GM19035 (cell line): ENCODE data around the gene HLF.

ENCODE experiments used
- ATAC-seq: cut with Tn5 transposase; IDR thresholded peaks from one replicate; pipeline ENCODE4 v1.9.1; 2021; ENCODE audit not compliant: unreplicated experiment

The HLF gene

DNA sequence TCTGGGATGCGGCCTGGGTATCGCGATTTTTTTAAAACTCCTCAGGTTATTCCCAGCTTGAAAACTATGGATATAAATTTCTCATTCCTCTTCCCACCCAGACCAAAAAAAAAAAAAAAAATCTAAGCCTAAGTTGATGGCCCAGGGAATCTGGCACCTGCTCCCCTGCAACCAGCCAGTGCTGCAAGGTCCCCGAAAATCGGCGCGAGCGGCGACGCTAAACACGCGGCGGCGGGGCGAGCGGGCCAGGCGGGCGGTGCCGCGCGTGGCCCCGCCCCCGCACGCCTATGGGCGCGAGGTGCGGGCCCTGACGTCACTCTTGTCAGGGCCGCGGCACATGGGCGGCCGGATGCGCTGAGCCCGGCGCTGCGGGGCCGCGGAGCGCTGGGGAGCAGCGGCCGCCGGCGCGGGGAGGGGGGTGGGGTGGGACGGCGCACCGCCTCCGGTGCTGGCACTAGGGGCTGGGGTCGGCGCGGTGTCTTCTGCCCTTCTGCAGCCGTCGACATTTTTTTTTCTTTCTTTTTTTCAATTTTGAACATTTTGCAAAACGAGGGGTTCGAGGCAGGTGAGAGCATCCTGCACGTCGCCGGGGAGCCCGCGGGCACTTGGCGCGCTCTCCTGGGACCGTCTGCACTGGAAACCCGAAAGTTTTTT is at the start of gene HLF:
Gene HLF, plus strand, starts transcription at position 316 of the 654 bp plus-strand sequence. CDS start 525 bp downstream, outside the sequence.
- peak; percentile 92 for ATAC-seq

DNA sequence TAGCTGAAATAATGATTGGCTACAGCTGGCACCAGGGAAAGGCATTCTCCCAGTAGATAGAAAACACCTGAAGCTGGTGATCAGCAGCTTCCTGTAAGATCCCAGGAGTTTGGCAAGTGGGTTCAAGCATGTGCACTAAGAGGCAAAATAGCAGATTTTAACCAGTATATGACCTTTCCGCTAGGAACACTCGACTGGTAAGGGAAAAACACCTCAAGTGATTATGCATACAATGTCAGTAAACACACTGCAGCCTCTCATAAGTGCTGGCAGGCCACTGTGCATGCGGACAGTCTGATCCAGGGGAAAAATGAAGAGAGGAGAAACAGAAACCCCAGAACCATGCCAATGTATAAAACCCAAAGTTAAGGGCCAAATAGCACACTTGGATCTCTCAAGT is 49.0 kb upstream of the HLF start:
- ATAC-seq = no peak

DNA sequence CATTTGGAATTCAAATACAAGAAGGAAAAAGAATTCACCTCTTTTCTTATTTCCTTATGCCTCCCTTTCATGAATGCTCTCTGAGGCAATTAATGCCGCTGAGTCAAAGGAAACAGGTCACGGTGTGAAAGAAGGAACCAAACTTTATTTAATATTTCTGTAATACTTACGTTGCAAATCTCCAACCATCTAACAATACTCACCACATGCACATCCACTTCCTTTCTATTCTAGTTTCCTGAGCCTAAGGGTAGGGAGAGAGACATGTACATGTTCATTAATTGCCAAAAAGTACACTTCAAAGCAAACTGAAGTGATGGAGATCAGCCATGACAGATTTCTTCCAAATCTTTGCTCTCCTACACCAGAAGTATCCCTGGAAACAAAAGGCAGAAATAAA is 47.9 kb upstream of the HLF start:
- no peak for ATAC-seq

GRCh38 chr17:55219459-55219858 is 45.3 kb upstream of the HLF start:
- no peak for ATAC-seq

DNA sequence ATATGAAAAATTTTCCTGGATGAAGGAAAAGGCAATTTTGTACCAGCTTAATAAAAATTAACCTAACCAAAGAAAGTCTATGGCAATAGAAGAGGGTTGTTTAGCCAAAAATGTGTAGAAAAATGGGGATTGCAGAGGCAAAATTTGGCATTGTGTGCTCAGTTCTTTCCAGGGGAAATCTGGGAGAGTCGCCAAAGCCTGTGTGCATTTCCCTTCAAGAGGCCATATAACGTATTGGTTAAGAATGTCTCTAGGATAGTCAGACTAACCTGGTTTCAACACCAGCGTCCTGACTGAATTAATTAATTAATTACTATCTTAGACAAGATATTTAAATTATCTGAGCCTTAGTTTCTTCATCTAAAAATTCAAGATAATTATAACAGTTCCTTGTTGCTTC is 44.8 kb upstream of the HLF start:
- ATAC-seq = no peak

DNA sequence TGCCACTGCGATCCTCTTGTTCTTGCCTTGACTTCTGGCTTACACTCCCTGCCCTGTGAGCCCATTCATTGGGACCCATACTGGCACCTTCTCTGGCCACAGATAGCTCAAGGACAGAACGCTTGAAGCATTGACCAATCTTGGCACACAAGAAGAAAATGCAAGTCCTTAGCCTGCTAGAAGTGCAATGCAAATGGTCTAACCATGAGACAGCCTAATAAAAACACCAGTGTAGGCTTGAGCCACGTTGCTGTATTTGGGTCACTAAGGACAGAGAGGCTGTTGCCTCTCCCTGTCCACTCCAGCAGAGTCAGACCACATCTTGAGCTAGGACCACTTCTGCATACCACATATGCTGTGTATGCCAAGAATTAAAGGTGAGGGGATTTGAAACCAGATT is 41.2 kb upstream of the HLF start:
- no peak for ATAC-seq

- no peak for ATAC-seq
Measured at GRCh38 chr17:55224746-55225145, 40.0 kb upstream of the HLF start.

GRCh38 chr17:55225237-55225636 is 39.5 kb upstream of the HLF start:
- no peak for ATAC-seq

- ATAC-seq = no peak
Measured at GRCh38 chr17:55228683-55229192, 36.0 kb upstream of the HLF start.

GRCh38 chr17:55229276-55229675 is 35.5 kb upstream of the HLF start:
- ATAC-seq = no peak

GRCh38 chr17:55230716-55231115 is 34.0 kb upstream of the HLF start:
- no peak for ATAC-seq

- ATAC-seq = no peak
Measured at GRCh38 chr17:55233840-55234239, 30.9 kb upstream of the HLF start.

- no peak for ATAC-seq
Measured at GRCh38 chr17:55236316-55236715, 28.4 kb upstream of the HLF start.

DNA sequence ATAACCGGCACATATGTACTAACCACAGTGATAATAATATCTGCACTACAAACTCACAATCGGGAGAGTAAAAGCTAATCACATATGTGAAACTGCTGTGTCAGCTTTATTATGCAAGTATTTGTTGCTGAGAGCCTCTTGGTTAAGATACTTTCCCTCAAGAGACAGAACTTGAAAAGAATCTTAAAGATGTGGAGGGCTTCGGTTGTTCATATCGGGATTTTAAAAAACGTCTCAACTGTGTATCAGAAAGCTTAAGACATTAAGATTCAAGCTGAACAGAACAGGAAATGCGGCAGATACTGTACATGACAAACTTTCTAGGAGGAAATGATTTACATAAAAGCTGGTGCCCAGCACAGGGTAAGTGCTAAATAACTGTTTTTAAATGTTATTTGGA is 27.5 kb upstream of the HLF start:
- ATAC-seq = no peak

GRCh38 chr17:55237841-55238178 is 26.9 kb upstream of the HLF start:
- ATAC-seq = no peak

DNA sequence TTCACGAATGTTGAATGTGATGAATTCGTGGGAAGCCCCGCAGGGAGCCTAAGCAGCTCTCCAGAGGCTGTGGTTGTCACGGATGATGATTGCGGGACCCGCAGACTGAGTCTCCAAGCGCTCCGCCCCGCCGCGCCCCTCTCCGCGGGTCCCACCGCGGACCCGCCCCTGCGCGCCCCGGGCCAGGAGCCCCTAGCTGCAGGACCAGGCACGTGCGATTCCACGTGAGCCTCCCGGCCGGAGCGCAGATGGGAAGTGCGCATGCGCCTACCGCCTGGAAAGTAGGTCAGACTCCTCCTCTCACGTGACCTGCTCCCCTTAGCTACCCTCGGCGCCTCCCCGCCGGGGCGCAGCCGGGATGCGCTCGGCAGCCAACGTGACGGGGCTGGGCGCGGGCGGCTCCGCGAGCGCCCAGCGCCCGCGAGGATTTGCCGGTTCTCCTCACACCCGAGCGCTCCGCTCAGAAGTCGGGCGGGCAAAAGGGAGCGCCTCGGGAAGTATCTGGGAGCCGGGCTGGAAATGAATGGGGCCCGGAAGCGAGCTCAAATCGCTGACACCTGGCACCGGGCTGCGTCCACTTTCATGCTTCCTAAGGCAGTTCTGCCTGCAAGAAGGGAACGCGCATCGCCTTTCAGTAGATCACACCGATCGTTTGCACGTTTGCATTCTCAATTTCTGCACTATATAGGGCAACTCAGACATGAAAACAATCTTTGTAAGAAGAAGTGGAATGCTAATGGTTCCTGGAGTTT is 26.4 kb upstream of the HLF start:
- peak; percentile 93 for ATAC-seq

DNA sequence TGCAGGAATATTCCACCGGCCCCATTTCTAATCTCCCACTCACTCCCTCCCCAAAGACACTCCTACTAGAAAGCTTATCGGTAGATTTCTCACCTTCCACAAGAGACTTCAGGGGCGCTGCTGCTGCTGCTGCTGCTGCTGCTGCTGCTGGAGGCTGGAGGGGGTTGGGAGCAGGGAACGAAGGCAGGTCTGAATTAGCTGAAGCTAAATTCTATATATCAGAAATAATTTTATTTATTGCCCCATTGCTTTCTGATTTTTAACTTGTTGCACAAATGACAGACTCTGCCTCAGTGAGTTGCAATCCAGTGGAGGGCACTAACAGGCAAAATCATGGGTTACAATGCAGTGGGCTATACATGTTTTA is 25.8 kb upstream of the HLF start:
- ATAC-seq = peak; percentile 12

- no peak for ATAC-seq
Measured at GRCh38 chr17:55241097-55241496, 23.7 kb upstream of the HLF start.

DNA sequence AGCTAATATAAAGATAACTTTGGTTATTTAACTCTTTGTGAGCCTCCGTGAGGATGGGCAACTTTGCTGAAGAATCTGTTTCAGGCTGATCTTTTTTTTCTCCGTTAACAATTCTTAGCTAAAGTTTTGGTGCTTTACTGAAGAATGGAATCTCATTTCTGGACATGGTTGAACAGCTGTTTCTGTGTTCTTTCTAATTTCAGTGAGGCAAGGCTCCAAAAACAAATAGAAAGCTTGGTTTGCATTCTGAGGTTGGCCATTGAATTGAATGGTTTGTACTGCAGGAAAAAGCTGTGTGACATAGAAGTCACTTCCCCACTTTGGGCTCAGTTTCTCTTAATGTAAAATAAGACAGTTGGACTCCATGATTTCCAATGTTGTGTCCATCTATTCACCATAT is 22.3 kb upstream of the HLF start:
- no peak for ATAC-seq

GRCh38 chr17:55245986-55246385 is 18.8 kb upstream of the HLF start:
- ATAC-seq = no peak

GRCh38 chr17:55246583-55246982 is 18.2 kb upstream of the HLF start:
- no peak for ATAC-seq

DNA sequence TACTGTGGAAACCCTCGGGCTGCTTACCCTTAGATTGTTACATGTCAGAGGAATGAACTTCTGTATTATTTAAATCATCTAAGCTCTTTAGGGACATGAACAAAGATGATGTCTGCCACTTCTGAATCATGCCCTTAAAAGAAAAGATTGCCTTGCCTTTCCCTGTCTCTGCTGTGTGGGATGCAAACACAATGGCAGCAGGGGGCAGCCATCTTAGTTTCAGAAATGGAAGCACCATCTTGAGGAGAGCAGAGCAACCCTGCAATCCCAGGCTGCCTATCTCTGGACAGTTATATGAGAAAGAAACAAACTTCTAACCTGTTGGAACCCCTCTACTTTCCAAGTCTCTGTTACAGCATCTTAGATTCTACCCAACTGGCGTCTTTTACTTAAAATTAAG is 16.7 kb upstream of the HLF start:
- ATAC-seq = no peak

DNA sequence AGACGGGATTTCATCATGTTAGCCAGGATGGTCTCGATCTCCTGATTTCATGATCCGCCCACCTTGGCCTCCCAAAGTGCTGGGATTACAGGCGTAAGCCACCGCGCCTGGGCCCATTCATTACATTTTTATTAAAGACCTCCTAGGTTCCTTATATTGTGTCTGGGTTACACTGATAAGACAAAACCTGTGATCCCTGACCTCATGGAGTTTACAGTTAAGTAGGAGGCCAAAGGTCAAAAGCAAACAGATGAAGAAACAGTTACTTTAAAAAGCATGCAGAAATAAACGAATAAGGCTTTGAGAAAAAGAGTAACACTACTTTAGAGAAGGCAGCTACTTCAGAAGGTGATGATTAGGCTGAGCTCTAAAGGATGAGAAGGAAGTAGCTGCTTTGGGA is 14.9 kb upstream of the HLF start:
- ATAC-seq = no peak
